COLO668 (cell line): ENCODE results near the gene CFAP99.

Source experiments
- DNase-seq: peaks from one replicate; lab custom pipeline; 2025; ENCODE audit not compliant: unreplicated experiment; lab: John Stamatoyannopoulos, UW

The CFAP99 gene

GRCh38 chr4:2409381-2409783 is 9.4 kb upstream of the CFAP99 start:
- no peak for DNase-seq

DNA sequence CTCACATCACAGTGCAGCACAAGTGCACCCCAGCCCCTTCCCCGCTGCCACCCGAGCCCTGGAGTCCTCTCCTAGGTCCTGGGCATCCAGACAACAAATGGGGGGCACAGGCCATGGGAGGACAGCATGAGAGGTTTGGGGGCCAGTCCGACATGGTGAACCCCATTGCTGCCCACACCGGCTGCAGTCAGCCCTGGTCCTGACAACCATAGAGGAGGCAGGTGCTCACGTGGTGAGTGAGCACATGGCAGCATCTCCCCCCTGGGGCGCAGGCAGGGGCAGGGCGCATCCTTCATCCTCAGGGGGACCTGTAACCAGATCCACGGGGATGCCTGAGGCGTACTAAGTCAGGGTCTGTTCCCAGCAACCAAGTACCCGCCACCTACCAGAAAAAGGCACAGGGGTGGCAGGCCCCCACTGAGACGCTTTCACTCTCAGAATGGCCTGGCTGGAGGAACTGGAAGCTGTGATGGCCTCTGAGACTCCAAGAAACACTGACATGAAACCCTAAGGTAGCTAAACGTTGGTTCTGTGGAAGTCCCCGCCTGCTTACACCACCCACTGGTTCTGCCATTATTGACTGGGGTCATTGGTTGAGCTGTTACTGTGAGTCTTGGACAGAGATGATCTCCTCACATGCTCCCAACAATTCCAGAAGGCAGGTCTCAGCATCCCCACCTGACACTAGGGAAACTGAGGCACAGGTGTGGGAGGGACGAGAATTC is 6.8 kb upstream of the CFAP99 start:
- DNase-seq: no peak

DNA sequence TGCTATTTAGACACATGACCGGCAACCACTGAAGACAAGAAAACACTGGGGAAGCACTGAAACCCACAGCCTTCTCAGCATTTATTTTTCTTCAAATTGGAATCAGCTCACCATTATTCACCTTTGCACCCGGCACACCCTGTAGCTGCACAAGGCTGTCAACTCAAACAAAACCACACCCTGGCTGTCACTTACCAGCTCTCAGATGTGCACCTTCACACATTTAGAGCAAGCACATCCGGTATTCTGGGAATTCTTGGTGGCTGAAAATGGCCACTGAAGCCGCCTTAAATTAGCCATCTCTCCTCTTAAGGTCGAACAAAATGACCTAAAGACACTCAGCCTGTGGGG is 6.2 kb upstream of the CFAP99 start:
- peak; percentile 35 for DNase-seq

DNA sequence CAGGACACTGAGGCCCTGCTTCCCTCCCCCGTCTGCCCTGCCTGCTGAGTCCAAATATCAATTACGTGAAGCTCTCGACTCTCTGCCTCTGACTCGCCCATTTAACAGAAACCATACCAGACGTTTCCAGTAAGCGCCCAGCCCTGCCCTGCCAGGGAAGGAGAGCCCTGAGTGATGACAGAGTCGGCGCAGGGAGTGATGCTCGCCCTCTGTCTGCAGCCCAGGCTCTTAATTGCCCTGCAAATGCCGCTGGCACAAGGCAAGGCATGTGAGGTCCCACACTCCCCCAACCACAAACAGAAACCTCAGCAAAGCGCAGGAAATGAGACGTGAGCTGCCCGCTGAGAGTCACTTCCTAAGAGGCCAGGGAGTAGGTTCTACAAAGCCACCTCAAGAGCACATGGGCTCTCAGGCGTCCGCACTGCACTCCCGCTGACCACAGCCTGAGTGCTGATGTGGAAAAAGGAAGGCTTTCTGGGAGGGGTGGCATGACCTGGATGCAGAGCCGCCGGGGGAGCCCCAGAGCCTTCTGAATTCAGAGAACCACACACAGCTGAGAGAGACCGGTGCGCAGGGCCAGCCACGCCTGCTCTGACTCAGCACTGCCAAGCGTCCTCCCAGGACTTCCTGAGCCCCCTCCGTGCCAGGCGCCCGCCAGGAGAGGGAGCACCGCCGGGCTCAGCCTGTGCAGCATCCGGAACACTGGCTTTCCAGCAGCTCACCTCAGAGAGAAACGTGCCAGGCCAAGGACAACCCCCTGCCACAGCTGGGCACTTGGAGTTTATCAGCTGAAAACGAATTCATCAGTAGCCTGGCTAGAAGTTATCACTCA is 5.7 kb upstream of the CFAP99 start:
- peak; percentile 91 for DNase-seq

- DNase-seq: no peak
These were observed 4.7 kb upstream of the CFAP99 start for GRCh38 chr4:2413821-2414610.

- DNase-seq: no peak
These were observed 3.5 kb upstream of the CFAP99 start for GRCh38 chr4:2415213-2415612.

- no peak for DNase-seq
These were observed 2.7 kb upstream of the CFAP99 start for GRCh38 chr4:2415881-2416563.

- no peak for DNase-seq
These were observed 2.1 kb upstream of the CFAP99 start for GRCh38 chr4:2416564-2417225.

DNA sequence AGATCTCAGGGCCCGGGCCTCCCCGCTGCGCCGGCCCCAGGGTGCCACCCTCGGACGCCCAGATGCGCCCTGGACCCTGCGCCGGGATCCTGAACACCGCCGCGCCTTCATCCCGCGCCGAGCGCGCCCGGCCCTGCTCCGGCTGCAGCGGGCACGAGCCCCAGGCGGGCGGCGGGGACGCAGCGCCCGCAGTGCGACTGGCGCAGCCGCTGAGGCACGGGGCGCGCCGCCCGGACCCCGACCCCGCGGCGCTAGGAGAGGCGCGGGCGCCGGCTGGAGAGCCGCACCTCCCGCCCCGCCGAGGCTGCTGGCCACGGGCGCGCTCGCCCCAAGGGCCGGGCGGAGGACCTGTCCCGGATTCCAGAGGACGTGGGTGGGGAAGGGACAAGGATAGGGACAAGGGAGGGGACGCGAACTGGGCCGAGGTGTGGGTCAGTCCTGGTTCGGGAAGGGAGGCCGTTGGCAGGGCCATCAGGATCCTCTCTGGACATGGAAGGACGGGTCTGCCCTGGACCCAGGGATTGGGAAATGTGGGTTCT is 1.5 kb upstream of the CFAP99 start:
- DNase-seq: peak; percentile 46

- peak; percentile 90 for DNase-seq
These were observed 748 bp upstream of the CFAP99 start, which contains the start of gene ZFYVE28 for GRCh38 chr4:2417765-2418649. Gene ZFYVE28 (minus strand): TSS chr4:2418645. CDS start chr4:2418323, 322 bp downstream.

DNA sequence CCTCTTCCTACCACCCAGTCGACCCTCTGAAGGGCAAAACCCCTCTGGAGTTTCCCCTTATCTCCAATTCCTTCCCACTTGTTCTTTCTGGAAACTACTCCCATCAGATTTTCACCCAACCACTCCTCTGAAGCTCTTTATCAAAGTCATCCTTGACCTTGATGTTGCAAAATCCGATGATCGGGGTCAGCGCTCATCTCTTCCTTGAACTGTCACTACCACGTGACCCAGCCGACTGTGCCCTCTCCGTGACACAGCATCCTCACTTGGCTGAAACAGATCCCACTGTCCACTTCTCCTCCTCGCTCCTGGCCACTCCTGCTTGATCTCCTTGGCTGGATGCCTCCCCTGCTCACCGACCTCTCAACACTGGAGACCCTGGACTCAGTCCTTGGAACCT is 1.1 kb downstream of the CFAP99 start:
- DNase-seq: no peak

- DNase-seq: no peak
These were observed 3.2 kb downstream of the CFAP99 start for GRCh38 chr4:2421928-2422327.

DNA sequence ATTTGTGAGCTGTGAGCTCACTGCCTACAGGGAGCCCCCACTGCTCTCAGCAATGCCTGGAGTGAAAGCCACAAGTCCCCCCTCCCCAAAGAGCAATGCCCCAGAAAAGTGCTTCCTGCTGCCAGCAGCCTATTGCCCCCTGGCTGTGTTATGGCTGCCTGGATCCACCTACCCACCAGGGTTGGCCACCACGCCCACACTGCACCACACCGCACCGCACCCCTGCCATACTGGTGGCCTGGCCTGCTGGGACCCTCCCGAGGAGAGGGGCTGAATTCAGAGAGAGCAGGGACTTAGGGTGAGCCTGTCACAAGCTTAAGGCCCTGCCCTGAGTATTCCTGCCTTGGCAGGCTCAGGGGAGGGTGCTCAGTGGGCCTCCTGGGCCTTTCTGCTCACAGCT is 4.3 kb downstream of the CFAP99 start:
- DNase-seq: no peak

- DNase-seq: no peak
These were observed 4.9 kb downstream of the CFAP99 start for GRCh38 chr4:2423695-2424094.

DNA sequence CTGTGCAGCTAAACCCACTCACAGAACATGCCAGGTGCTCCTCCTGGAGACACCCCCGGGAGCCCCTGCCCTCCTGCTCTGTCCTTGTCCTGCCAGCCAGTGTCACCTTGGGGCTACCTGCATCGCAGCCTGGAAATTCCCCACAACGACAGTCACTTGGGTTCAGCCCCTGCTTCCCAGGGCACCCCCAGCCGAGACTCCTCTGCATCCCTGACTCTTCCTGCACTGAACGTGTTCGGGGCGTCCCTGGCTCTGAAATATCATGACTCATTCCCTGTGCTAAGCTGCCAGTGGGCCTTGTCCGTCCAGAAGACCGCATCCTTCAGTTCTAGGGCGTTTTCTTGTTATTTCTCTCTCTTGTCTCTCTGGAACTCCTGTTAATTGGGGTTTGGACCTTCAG is 5.8 kb downstream of the CFAP99 start:
- DNase-seq: no peak

- no peak for DNase-seq
These were observed 6.8 kb downstream of the CFAP99 start for GRCh38 chr4:2425386-2426068.

DNA sequence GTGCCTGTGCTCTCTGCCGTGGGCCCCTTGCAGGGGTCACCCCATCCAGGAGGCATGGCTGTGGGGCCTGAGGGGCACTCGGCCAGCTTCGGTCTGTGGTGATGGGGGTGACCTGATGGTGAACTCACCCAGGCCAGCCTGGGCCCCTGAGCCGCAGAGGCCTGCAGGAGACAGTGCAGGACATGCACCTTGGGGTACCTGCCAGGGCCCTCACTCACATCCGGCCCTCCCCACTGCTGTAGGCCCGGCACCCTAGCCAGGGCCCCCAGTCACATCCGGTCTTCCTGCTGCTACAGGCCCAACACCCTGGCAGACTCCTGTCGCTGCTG is 7.3 kb downstream of the CFAP99 start:
- no peak for DNase-seq

- no peak for DNase-seq
These were observed 8.0 kb downstream of the CFAP99 start for GRCh38 chr4:2426711-2427275.
